Measurements from ENCODE around the gene DOCK9.

Gene DOCK9

GRCh38 chr13:98846521-98846920 lies 131.3 kb downstream of the DOCK9 start:
- Histone ChIP-seq H3K9ac (ENCODE audit: low read length) (no peak overlapping the region), H3K27me3 (ENCODE audit: control insufficient read depth, insufficient read depth, low read length) (no peaks in the 10 kb centered on the region), H3K36me3 (ENCODE audit: control insufficient read depth, insufficient read depth, low read length) (no peaks in the 10 kb centered on the region), H3K4me1 (ENCODE audit: control insufficient read depth, insufficient read depth, low read length) (no peaks in the 10 kb centered on the region), H3K4me3 (ENCODE audit: low read length) (no peak overlapping the region), H3K9me3 (ENCODE audit: control insufficient read depth, low read length) (no peaks in the 10 kb centered on the region)

GRCh38 chr13:98845742-98846141 lies 132.1 kb downstream of the DOCK9 start:
- H3K9ac ChIP-seq (ENCODE audit: low read length): no peak overlapping the region
- H3K27me3 ChIP-seq (ENCODE audit: control insufficient read depth, insufficient read depth, low read length): no peaks in the 10 kb centered on the region
- no peaks in the 10 kb centered on the region for H3K36me3 ChIP-seq (ENCODE audit: control insufficient read depth, insufficient read depth, low read length)
- no peaks in the 10 kb centered on the region for H3K4me1 ChIP-seq (ENCODE audit: control insufficient read depth, insufficient read depth, low read length)
- no peaks in the 10 kb centered on the region for H3K9me3 ChIP-seq (ENCODE audit: control insufficient read depth, low read length)
- no peak overlapping the region for H3K4me3 ChIP-seq (ENCODE audit: low read length)

GRCh38 chr13:98844021-98844420 lies 133.8 kb downstream of the DOCK9 start:
- H3K36me3 ChIP-seq (ENCODE audit: control insufficient read depth, insufficient read depth, low read length): no peaks in the 10 kb centered on the region
- no peaks in the 10 kb centered on the region for H3K9me3 ChIP-seq (ENCODE audit: control insufficient read depth, low read length)
- no peak overlapping the region for H3K4me3 ChIP-seq (ENCODE audit: low read length)
- no peaks in the 10 kb centered on the region for H3K27me3 ChIP-seq (ENCODE audit: control insufficient read depth, insufficient read depth, low read length)
- no peak overlapping the region for H3K9ac ChIP-seq (ENCODE audit: low read length)
- H3K4me1 ChIP-seq (ENCODE audit: control insufficient read depth, insufficient read depth, low read length): peaks cover 5% of the 10 kb centered on the region

- H3K36me3 ChIP-seq (ENCODE audit: control insufficient read depth, insufficient read depth, low read length): no peaks in the 10 kb centered on the region
Observed at GRCh38 chr13:98843482-98843877, 134.4 kb downstream of the DOCK9 start.

DNA sequence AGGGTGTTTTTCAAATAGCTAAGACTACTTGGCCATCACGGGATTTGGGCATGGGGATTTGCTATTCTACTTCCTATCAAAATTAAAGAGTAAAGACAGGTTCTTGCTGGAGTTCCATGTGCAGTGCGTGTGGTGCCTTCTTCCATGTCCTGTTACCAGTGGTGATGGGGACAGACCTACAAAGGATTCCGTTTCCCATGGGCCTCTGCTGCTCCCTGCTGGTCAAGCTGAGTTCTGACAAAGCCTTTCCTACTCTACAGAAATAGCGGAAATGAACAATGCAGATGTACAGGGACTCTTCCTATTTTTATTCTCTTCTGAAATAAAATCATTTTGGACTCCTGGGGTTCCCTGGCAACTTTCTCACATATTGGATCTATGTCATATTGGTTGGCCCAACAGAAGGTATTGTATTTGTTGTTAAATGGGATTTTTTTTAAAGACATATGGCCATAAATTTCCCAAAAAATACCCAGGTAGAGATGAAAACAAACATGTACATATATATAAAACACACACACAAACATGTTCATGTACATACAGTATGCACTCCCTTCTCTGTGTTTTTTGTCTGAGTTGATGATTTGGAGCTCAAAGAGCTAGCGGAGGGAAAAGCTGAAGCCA lies 134.9 kb downstream of the DOCK9 start:
- Histone ChIP-seq H3K9me3 (ENCODE audit: control insufficient read depth, low read length) (no peaks in the 10 kb centered on the region), H3K4me3 (ENCODE audit: low read length) (no peak overlapping the region), H3K36me3 (ENCODE audit: control insufficient read depth, insufficient read depth, low read length) (no peaks in the 10 kb centered on the region), H3K4me1 (ENCODE audit: control insufficient read depth, insufficient read depth, low read length) (peaks cover 10% of the 10 kb centered on the region), H3K9ac (ENCODE audit: low read length) (no peak overlapping the region), H3K27me3 (ENCODE audit: control insufficient read depth, insufficient read depth, low read length) (no peaks in the 10 kb centered on the region)

More at GRCh38 chr13:98843482-98843877, 134.4 kb downstream of the DOCK9 start:
- Histone ChIP-seq H3K9me3 (ENCODE audit: control insufficient read depth, low read length) (no peaks in the 10 kb centered on the region), H3K4me3 (ENCODE audit: low read length) (no peak overlapping the region), H3K9ac (ENCODE audit: low read length) (no peak overlapping the region), H3K27me3 (ENCODE audit: control insufficient read depth, insufficient read depth, low read length) (no peaks in the 10 kb centered on the region), H3K4me1 (ENCODE audit: control insufficient read depth, insufficient read depth, low read length) (peaks cover 5% of the 10 kb centered on the region)

DNA sequence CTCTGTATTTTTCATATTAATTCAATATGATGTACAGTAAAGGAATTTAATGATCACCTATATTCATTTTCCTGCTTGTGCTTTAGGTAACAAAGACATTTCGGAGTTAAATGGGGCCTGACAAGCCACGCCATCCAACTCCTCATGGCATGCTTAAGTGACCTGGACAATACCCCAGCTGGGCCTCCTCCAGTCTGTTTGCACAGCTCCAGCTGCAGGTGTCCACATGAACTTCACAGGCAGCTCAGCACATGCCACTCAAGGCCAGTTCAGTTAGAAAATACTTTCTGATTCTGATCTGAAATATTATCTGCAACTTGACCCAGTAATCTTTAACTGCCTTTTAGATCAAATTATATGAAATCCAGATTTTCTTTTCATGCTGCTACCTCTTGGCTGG lies 135.8 kb downstream of the DOCK9 start:
- peaks cover 13% of the 10 kb centered on the region for H3K4me1 ChIP-seq (ENCODE audit: control insufficient read depth, insufficient read depth, low read length)
- H3K9ac ChIP-seq (ENCODE audit: low read length): no peak overlapping the region
- H3K36me3 ChIP-seq (ENCODE audit: control insufficient read depth, insufficient read depth, low read length): no peaks in the 10 kb centered on the region
- no peak overlapping the region for H3K4me3 ChIP-seq (ENCODE audit: low read length)
- H3K9me3 ChIP-seq (ENCODE audit: control insufficient read depth, low read length): no peaks in the 10 kb centered on the region
- H3K27me3 ChIP-seq (ENCODE audit: control insufficient read depth, insufficient read depth, low read length): no peaks in the 10 kb centered on the region

GRCh38 chr13:98839856-98840769 lies 137.8 kb downstream of the DOCK9 start:
- no peaks in the 10 kb centered on the region for H3K36me3 ChIP-seq (ENCODE audit: control insufficient read depth, insufficient read depth, low read length)
- no peak overlapping the region for H3K9ac ChIP-seq (ENCODE audit: low read length)
- H3K9me3 ChIP-seq (ENCODE audit: control insufficient read depth, low read length): no peaks in the 10 kb centered on the region
- no peaks in the 10 kb centered on the region for H3K27me3 ChIP-seq (ENCODE audit: control insufficient read depth, insufficient read depth, low read length)
- H3K4me1 ChIP-seq (ENCODE audit: control insufficient read depth, insufficient read depth, low read length): peaks cover 15% of the 10 kb centered on the region
- H3K4me3 ChIP-seq (ENCODE audit: low read length): no peak overlapping the region

- H3K4me1 ChIP-seq (ENCODE audit: control insufficient read depth, insufficient read depth, low read length): peaks cover 21% of the 10 kb centered on the region
- no peak overlapping the region for H3K9ac ChIP-seq (ENCODE audit: low read length)
- H3K36me3 ChIP-seq (ENCODE audit: control insufficient read depth, insufficient read depth, low read length): no peaks in the 10 kb centered on the region
- H3K27me3 ChIP-seq (ENCODE audit: control insufficient read depth, insufficient read depth, low read length): no peaks in the 10 kb centered on the region
- no peaks in the 10 kb centered on the region for H3K9me3 ChIP-seq (ENCODE audit: control insufficient read depth, low read length)
- H3K4me3 ChIP-seq (ENCODE audit: low read length): no peak overlapping the region
Observed at GRCh38 chr13:98838776-98839175, 139.1 kb downstream of the DOCK9 start.

GRCh38 chr13:98837896-98838295 lies 140.0 kb downstream of the DOCK9 start:
- Histone ChIP-seq H3K4me3 (ENCODE audit: low read length) (no peak overlapping the region), H3K4me1 (ENCODE audit: control insufficient read depth, insufficient read depth, low read length) (peaks cover 21% of the 10 kb centered on the region), H3K9me3 (ENCODE audit: control insufficient read depth, low read length) (no peaks in the 10 kb centered on the region), H3K36me3 (ENCODE audit: control insufficient read depth, insufficient read depth, low read length) (no peaks in the 10 kb centered on the region), H3K27me3 (ENCODE audit: control insufficient read depth, insufficient read depth, low read length) (no peaks in the 10 kb centered on the region), H3K9ac (ENCODE audit: low read length) (no peak overlapping the region)

DNA sequence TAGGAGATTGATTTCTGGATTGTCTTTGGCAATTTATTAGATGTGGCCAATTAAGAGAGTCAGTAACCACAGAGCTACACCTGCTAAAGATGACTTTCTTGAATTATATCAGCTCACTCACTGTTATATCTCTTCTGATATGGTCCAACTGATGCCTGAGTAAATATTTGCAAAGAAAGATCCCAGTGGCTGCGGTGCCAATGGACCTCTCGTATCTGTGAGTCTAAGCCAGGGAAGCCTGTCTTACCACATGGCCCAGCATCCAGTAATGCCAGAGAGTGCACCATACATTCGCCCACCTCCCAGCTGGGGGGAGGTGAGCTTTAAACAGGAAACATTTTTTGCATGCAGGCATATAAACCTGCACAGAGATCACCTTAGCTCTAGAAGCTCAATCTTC lies 142.7 kb downstream of the DOCK9 start:
- peaks cover 21% of the 10 kb centered on the region for H3K4me1 ChIP-seq (ENCODE audit: control insufficient read depth, insufficient read depth, low read length)
- H3K27me3 ChIP-seq (ENCODE audit: control insufficient read depth, insufficient read depth, low read length): no peaks in the 10 kb centered on the region
- H3K9ac ChIP-seq (ENCODE audit: low read length): no peak overlapping the region
- no peak overlapping the region for H3K4me3 ChIP-seq (ENCODE audit: low read length)
- no peaks in the 10 kb centered on the region for H3K9me3 ChIP-seq (ENCODE audit: control insufficient read depth, low read length)
- no peaks in the 10 kb centered on the region for H3K36me3 ChIP-seq (ENCODE audit: control insufficient read depth, insufficient read depth, low read length)

DNA sequence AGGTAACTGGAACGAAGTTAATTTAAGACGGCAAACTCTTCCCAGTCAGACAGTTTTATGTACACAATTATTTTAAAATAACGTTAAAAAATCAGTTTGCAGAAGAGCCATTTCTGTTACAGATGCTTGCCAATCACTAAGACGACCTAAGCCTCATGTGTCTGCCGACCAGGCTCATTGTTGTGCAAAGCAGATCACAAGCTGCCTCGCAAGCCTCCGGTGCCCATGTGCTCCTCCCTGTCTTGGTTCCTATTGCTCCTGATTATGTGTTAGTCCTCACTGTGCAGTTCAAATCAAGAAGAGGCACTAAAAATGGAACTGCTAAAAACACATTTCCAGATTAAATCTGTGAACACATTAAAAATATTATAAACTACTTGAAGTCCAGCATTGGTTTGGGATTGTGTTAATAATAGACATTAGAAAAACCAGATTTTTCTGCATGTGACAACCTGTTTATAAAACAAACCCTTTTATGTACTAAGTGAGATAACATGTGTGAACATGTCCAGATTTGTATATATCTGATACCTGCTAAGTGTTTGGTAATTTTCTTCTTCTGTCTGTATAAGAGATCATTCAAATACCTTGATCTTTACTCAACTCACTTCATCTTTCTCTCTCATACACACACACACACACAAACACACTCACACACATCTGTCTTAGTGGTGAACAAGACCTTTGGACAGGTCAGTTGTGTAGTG lies 143.5 kb downstream of the DOCK9 start:
- no peaks in the 10 kb centered on the region for H3K27me3 ChIP-seq (ENCODE audit: control insufficient read depth, insufficient read depth, low read length)
- peaks cover 16% of the 10 kb centered on the region for H3K4me1 ChIP-seq (ENCODE audit: control insufficient read depth, insufficient read depth, low read length)
- no peaks in the 10 kb centered on the region for H3K9me3 ChIP-seq (ENCODE audit: control insufficient read depth, low read length)
- H3K4me3 ChIP-seq (ENCODE audit: low read length): no peak overlapping the region
- H3K9ac ChIP-seq (ENCODE audit: low read length): no peak overlapping the region
- no peaks in the 10 kb centered on the region for H3K36me3 ChIP-seq (ENCODE audit: control insufficient read depth, insufficient read depth, low read length)

GRCh38 chr13:98831236-98831635 lies 146.6 kb downstream of the DOCK9 start:
- peaks cover 8% of the 10 kb centered on the region for H3K4me1 ChIP-seq (ENCODE audit: control insufficient read depth, insufficient read depth, low read length)
- H3K36me3 ChIP-seq (ENCODE audit: control insufficient read depth, insufficient read depth, low read length): no peaks in the 10 kb centered on the region
- no peak overlapping the region for H3K4me3 ChIP-seq (ENCODE audit: low read length)
- no peak overlapping the region for H3K9ac ChIP-seq (ENCODE audit: low read length)
- H3K27me3 ChIP-seq (ENCODE audit: control insufficient read depth, insufficient read depth, low read length): no peaks in the 10 kb centered on the region
- H3K9me3 ChIP-seq (ENCODE audit: control insufficient read depth, low read length): no peaks in the 10 kb centered on the region
